Muscle layer of colon (tissue), 2 donors: ENCODE measurements around the gene CUTC.

Source experiments
- H3K27ac ChIP-seq: one replicate; pipeline ENCODE4 v1.7.0; 2013; ENCODE audit warnings: low read depth, mild to moderate bottlenecking, low read length, moderate library complexity
- H3K27me3 ChIP-seq, 2 donors: one replicate each; pipeline ENCODE4 v1.7.0; 2013; ENCODE audit warnings: low read length in 2 of 2, mild to moderate bottlenecking in 2 of 2; ENCODE audit not compliant: insufficient read depth in 2 of 2, control insufficient read depth in 1 of 2
- H3K36me3 ChIP-seq: one replicate; pipeline ENCODE4 v1.7.0; 2013; ENCODE audit warnings: mild to moderate bottlenecking, low read length; ENCODE audit not compliant: insufficient read depth
- H3K4me1 ChIP-seq: one replicate; pipeline ENCODE4 v1.7.0; 2013; ENCODE audit warnings: mild to moderate bottlenecking, low read length; ENCODE audit not compliant: insufficient read depth
- H3K4me3 ChIP-seq, 2 donors: one replicate each; pipeline ENCODE4 v1.7.0; 2013; ENCODE audit warnings: low read length in 2 of 2, low read depth in 1 of 2, mild to moderate bottlenecking in 1 of 2, moderate library complexity in 1 of 2
- H3K9ac ChIP-seq: one replicate; pipeline ENCODE4 v1.7.0; 2013; ENCODE audit warnings: low read length
- H3K9me3 ChIP-seq: one replicate; pipeline ENCODE4 v1.7.0; 2013; ENCODE audit warnings: mild to moderate bottlenecking, low read length
- donor health status: abdominal sarcoma.
- donor health status: Adenocarcinoma of cecum.

The CUTC gene

DNA sequence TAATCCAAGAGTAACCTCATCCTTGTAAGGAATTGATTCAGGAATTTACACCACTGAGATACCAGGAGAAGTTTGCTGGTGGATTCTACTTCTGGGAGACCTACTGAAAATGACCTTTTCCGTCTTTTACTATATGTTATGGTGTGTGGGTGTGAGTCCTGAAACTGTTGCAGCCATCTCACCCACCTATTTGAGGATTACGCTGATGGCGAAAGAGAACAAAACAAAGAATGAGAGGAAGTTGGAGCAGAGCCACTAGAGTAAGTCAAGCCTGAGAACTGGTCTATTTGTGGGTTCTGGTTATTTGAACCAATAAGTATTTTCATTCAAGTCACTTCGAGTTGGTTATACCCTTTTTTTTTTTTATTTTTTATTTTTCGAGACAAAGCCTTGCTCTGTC is 37.7 kb downstream of the CUTC start:
- Histone ChIP-seq H3K9me3 (no peaks in the 10 kb centered on the region), H3K9ac (no peak overlapping the region), H3K36me3 (no peaks in the 10 kb centered on the region), H3K4me3 (no peak overlapping the region), H3K4me1 (no peaks in the 10 kb centered on the region), H3K27me3 (no peaks in the 10 kb centered on the region), H3K27ac (no peak overlapping the region)

DNA sequence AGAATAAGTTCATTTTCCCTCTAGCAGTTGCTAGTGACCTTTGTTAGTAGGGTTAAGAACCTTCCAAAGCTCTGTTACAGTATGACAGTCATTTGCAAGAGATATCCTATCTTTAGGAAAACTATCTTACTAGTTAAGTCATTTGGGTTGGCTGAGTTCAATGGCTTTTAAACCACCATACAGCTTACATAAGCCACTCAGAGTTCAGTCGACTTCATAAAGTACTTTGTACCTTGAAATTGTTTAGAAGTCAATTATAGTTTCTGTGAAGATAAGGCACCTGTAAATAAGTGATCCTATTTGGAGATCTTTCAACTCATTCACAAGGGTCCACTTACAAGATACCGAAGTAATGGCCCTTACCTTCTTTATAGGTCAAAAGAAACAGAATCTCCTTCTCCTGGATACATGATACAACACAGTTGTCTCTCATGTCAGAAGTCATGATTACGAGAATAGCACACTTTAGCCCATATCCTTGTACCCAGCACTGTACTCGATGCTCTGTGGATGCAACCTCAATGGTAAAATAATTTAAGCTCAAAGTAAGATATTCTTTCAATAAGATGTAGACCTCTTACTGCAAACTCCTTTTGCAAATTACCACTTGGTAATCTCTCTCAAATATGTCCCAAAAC is 38.5 kb downstream of the CUTC start:
- no peak overlapping the region for H3K9ac ChIP-seq
- no peak overlapping the region for H3K27ac ChIP-seq

GRCh38 chr10:99775850-99776249 is 43.8 kb downstream of the CUTC start:
- no peaks in the 10 kb centered on the region for H3K9me3 ChIP-seq
- no peaks in the 10 kb centered on the region for H3K27me3 ChIP-seq
- no peaks in the 10 kb centered on the region for H3K36me3 ChIP-seq
- peaks cover 4% of the 10 kb centered on the region for H3K4me1 ChIP-seq
- H3K9ac ChIP-seq: no peak overlapping the region
- H3K4me3 ChIP-seq: no peak overlapping the region
- no peak overlapping the region for H3K27ac ChIP-seq

More for the DNA sequence above, 38.5 kb downstream of the CUTC start:
- Histone ChIP-seq H3K36me3 (no peaks in the 10 kb centered on the region), H3K4me1 (no peaks in the 10 kb centered on the region), H3K27me3 (no peaks in the 10 kb centered on the region), H3K9me3 (no peaks in the 10 kb centered on the region), H3K4me3 (no peak overlapping the region)

- no peaks in the 10 kb centered on the region for H3K27me3 ChIP-seq
- H3K9me3 ChIP-seq: no peaks in the 10 kb centered on the region
- peaks cover 4% of the 10 kb centered on the region for H3K4me1 ChIP-seq
- no peak overlapping the region for H3K4me3 ChIP-seq
- H3K9ac ChIP-seq: no peak overlapping the region
- H3K27ac ChIP-seq: no peak overlapping the region
- H3K36me3 ChIP-seq: no peaks in the 10 kb centered on the region
These were observed 46.1 kb downstream of the CUTC start for GRCh38 chr10:99777918-99778714.

DNA sequence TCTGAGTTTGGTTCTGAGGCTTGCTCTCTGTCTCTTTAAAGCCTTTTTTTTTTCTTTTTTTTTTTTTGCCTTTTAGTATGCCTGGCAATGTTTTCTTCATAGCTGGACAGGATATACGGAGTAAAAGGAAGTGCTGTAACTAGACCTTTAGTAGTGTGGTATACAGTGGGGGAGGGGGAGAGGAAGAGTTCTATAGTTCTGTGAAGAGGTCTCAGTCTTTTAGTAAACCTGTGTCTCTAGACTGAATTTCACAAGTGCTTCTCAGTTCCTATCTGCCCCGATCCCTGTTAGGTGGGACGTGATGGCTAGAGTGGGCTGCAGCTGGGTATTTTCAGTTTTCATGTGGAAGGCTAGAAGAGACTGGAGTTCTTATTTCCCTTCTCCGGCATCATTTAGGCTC is 47.3 kb downstream of the CUTC start:
- no peak overlapping the region for H3K27ac ChIP-seq

GRCh38 chr10:99781734-99782429 is 49.8 kb downstream of the CUTC start:
- no peak overlapping the region for H3K27ac ChIP-seq
- no peak overlapping the region for H3K4me3 ChIP-seq
- H3K4me1 ChIP-seq: peaks cover 4% of the 10 kb centered on the region

More for the DNA sequence above, 47.3 kb downstream of the CUTC start:
- Histone ChIP-seq H3K27me3 (no peaks in the 10 kb centered on the region), H3K9ac (no peak overlapping the region), H3K4me1 (peaks cover 4% of the 10 kb centered on the region), H3K9me3 (no peaks in the 10 kb centered on the region), H3K36me3 (no peaks in the 10 kb centered on the region), H3K4me3 (no peak overlapping the region)

GRCh38 chr10:99782447-99783286 is 50.6 kb downstream of the CUTC start, which contains the start of gene ABCC2:
TSS of gene ABCC2 (plus strand) at chr10:99782640. CDS start at chr10:99782845, 205 bp downstream.
- no peaks in the 10 kb centered on the region for H3K36me3 ChIP-seq
- H3K27me3 ChIP-seq: no peaks in the 10 kb centered on the region
- H3K4me3 ChIP-seq: no peak within 1 kb of the TSS
- no peak within 1 kb of the TSS for H3K9ac ChIP-seq
- H3K9me3 ChIP-seq: no peaks in the 10 kb centered on the region
- peaks cover 4% of the 10 kb centered on the region for H3K4me1 ChIP-seq
- no peak within 1 kb of the TSS for H3K27ac ChIP-seq

More at GRCh38 chr10:99781734-99782429, 49.8 kb downstream of the CUTC start:
- Histone ChIP-seq H3K9me3 (no peaks in the 10 kb centered on the region), H3K27me3 (no peaks in the 10 kb centered on the region), H3K9ac (no peak overlapping the region), H3K36me3 (no peaks in the 10 kb centered on the region)

DNA sequence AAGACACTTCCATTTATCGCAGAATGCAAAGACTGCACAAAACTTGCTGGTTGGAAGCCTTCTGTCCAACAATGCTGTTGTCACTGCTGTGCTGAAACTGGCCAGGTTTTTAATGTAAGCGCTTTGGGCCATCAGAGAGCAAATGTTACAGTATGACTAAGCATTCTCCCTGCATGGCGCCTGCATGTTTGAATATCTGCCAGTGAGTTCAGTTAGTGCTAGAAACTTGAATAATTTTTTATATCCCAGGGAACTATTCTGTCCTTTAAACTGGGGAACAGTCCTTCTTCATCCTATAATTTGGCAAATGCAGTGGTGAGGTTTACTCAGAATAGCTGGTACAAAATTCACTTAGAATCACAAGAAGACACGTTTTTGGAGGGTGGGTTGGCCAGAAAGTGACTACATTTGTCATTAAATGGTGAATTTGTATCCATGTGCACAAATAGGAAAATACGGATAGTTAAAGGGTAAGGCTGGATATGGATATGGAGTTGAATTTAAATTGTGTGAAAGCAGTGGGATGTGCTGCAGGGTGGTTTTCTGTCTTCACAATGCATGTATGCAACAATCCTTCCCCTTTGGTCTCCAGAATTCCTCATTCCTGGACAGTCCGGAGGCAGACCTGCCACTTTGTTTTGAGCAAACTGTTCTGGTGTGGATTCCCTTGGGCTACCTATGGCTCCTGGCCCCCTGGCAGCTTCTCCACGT is 52.1 kb downstream of the CUTC start:
- H3K9me3 ChIP-seq: no peaks in the 10 kb centered on the region
- H3K4me3 ChIP-seq: no peak overlapping the region
- H3K27me3 ChIP-seq: no peaks in the 10 kb centered on the region
- H3K4me1 ChIP-seq: peaks cover 4% of the 10 kb centered on the region
- no peak overlapping the region for H3K9ac ChIP-seq
- H3K36me3 ChIP-seq: no peaks in the 10 kb centered on the region
- H3K27ac ChIP-seq: peak overlapping the region; percentile 25

DNA sequence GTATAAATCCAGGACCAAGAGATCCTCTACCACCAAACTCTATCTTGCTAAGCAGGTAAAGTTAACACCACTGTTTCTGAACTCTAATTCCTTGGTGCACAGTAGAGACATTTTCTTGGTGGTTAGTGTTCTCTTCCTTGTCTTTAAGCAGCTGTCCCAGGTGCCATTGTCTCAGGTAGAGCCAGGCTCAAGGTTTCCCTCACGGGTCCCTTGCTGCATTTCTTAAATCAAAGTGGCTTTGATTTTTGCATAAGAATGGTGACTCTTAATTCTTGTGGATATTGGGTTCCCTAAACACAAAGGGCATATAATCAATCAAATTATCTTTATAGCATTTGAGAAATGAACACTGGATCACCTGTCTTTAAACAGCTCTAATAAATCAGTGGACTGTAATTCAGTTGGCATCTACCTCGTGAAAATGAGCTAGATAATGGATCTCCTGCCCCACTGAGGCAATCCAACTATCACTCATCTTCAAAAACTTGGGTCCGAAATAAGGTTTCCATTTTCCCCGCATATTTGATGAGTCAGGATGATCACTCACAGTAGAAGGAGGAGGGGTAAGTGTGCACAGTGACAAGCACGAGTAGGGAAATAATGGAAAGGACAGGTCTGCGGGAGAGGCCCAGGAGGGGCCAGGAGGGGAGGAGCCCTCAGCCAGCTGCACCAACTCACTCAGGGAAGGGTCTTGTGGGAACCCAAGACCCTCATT is 52.9 kb downstream of the CUTC start:
- H3K4me3 ChIP-seq: no peak overlapping the region
- no peak overlapping the region for H3K9ac ChIP-seq
- no peaks in the 10 kb centered on the region for H3K36me3 ChIP-seq
- H3K27me3 ChIP-seq: no peaks in the 10 kb centered on the region
- H3K27ac ChIP-seq: peak overlapping the region; percentile 25
- H3K4me1 ChIP-seq: no peaks in the 10 kb centered on the region
- H3K9me3 ChIP-seq: no peaks in the 10 kb centered on the region

- H3K4me1 ChIP-seq: no peaks in the 10 kb centered on the region
- H3K36me3 ChIP-seq: no peaks in the 10 kb centered on the region
- no peak overlapping the region for H3K27ac ChIP-seq
- H3K9me3 ChIP-seq: no peaks in the 10 kb centered on the region
- no peak overlapping the region for H3K9ac ChIP-seq
- H3K27me3 ChIP-seq: no peaks in the 10 kb centered on the region
- no peak overlapping the region for H3K4me3 ChIP-seq
These were observed 53.6 kb downstream of the CUTC start for GRCh38 chr10:99785646-99786045.
